HCT116 (cell line): ENCODE data around the gene FAM221A.

Experiments used
- EZH2 ChIP-seq: fragments of 200-600 bp; sonication (generic); IDR thresholded peaks from 2 replicates; pipeline ENCODE4 v1.6.1; 2017; ENCODE audit warnings: antibody characterized with exemption, mixed run types
- FOSL1 ChIP-seq: IDR thresholded peaks from 2 replicates; pipeline ENCODE4 v1.6.1; 2012; ENCODE audit warnings: low read depth
- POLR2A ChIP-seq: IDR thresholded peaks from 2 replicates; pipeline ENCODE4 v1.7.0; 2011; ENCODE audit warnings: borderline replicate concordance; ENCODE audit not compliant: insufficient read depth, insufficient read length; ENCODE audit errors: extremely low read depth
- POLR2AphosphoS5 ChIP-seq: IDR thresholded peaks from 2 replicates; pipeline ENCODE4 v1.6.1; 2011; ENCODE audit warnings: mild to moderate bottlenecking, low read depth, low read length, moderate library complexity
- SIN3A ChIP-seq: IDR thresholded peaks from 2 replicates; pipeline ENCODE4 v1.6.1; 2012; ENCODE audit warnings: low read depth
- SRF ChIP-seq: IDR thresholded peaks from 2 replicates; pipeline ENCODE4 v1.6.1; 2012; ENCODE audit warnings: low read depth
- YY1 ChIP-seq: IDR thresholded peaks from 2 replicates; pipeline ENCODE4 v1.6.1; 2011; ENCODE audit warnings: low read length, low read depth, moderate library complexity, mild to moderate bottlenecking; ENCODE audit not compliant: insufficient replicate concordance; ENCODE audit errors: extremely low read depth
- TF ChIP-seq, protein P1 (sequence below), 3 experiments: fragments of 200-600 bp in 1 of 3; sonication (generic) in 1 of 3; IDR thresholded peaks in 2 of 3; conservative IDR thresholded peaks in 1 of 3; 2 replicates each; pipeline ENCODE4 v1.5.1; 2012 to 2017; ENCODE audit warnings: low read depth in 2 of 3, low read length in 2 of 3, antibody characterized with exemption in 1 of 3, borderline replicate concordance in 1 of 3, control low read depth in 1 of 3, mild to moderate bottlenecking in 1 of 3, mixed read lengths in 1 of 3, mixed run types in 1 of 3, moderate library complexity in 1 of 3; ENCODE audit not compliant: insufficient read depth in 1 of 3
- TF ChIP-seq, protein P2 (sequence below): IDR thresholded peaks from 2 replicates; pipeline ENCODE4 v1.6.1; 2012
- TF ChIP-seq, protein P3 (sequence below): IDR thresholded peaks from 2 replicates; pipeline ENCODE4 v1.6.1; 2012

DNA sequence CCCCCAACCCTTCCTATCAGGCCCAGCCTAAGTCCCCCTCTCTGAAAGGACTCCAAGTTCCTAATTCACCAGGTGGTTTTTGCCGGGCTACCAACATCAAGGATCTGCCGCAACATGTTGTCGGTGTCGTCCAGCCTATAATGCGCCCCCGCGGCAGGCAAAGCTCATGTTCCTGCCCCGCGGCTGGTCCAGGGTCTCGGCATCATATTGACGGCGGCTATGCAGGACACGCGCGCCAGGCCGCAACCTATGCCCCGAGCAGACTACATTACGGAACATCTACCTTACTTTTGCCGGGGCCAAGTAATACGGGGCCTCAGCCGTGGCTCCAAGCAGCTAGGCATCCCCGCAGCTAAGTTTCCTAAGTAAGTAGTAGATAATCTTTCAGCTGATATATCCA is 24.6 kb upstream of the FAM221A start:
- no peak for TF ChIP-seq EZH2
- TF ChIP-seq, protein P1, sequence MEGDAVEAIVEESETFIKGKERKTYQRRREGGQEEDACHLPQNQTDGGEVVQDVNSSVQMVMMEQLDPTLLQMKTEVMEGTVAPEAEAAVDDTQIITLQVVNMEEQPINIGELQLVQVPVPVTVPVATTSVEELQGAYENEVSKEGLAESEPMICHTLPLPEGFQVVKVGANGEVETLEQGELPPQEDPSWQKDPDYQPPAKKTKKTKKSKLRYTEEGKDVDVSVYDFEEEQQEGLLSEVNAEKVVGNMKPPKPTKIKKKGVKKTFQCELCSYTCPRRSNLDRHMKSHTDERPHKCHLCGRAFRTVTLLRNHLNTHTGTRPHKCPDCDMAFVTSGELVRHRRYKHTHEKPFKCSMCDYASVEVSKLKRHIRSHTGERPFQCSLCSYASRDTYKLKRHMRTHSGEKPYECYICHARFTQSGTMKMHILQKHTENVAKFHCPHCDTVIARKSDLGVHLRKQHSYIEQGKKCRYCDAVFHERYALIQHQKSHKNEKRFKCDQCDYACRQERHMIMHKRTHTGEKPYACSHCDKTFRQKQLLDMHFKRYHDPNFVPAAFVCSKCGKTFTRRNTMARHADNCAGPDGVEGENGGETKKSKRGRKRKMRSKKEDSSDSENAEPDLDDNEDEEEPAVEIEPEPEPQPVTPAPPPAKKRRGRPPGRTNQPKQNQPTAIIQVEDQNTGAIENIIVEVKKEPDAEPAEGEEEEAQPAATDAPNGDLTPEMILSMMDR (IDR thresholded peaks at IDR 0.05 in 2 of 3, conservative IDR thresholded peaks at IDR 0.05 in 1 of 3; ENCODE audit: borderline replicate concordance in 1 of 3, insufficient read depth in 1 of 3, low read depth in 2 of 3, low read length in 2 of 3), result no peak
- TF ChIP-seq YY1, result no peak
- no peak for TF ChIP-seq POLR2A
- TF ChIP-seq FOSL1, result no peak
- TF ChIP-seq, protein P2, sequence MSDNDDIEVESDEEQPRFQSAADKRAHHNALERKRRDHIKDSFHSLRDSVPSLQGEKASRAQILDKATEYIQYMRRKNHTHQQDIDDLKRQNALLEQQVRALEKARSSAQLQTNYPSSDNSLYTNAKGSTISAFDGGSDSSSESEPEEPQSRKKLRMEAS, result no peak
- TF ChIP-seq, protein P3, sequence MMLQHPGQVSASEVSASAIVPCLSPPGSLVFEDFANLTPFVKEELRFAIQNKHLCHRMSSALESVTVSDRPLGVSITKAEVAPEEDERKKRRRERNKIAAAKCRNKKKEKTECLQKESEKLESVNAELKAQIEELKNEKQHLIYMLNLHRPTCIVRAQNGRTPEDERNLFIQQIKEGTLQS, result no peak
- TF ChIP-seq SIN3A, result no peak
- no peak for TF ChIP-seq POLR2AphosphoS5
- no peak for TF ChIP-seq SRF
